ENCODE data around the gene LSM4. TPM values are rescaled to one million over a fixed set of nuclear protein-coding genes. Genes with fewer than 3 reads are reported as not detected.
A peak's percentile ranks its signal among the peaks of the same experiment; 100 is the strongest.

LSM4 gene
- total and polyA plus RNA-seq, 2 of the 13 experiments (the other 11 are each of a cell fraction or from before 2014, with no cell fraction given), result 65.8 to 166 TPM

- TF ChIP-seq CREB1 (IDR thresholded peaks at IDR 0.05), result no peak
- peak; percentile 72 for TF ChIP-seq CREB1 (CRISPR knock-in tag; IDR thresholded peaks at IDR 0.05)
- TF ChIP-seq LCORL (IDR thresholded peaks at IDR 0.05), result no peak
- peak; percentile 50 for TF ChIP-seq LCORL (CRISPR knock-in tag; IDR thresholded peaks at IDR 0.05)
- 0 out of 2 replicates have a peak, but pooled peaks have one; percentile 22 for TF ChIP-seq ARID5B (CRISPR knock-in tag; IDR thresholded peaks at IDR 0.05)
- no peak for TF ChIP-seq SUZ12 (IDR thresholded peaks at IDR 0.05; ENCODE audit: low read depth, low read length)
- no peak for TF ChIP-seq ZNF180 (CRISPR knock-in tag; IDR thresholded peaks at IDR 0.05; ENCODE audit: borderline replicate concordance, low read depth)
- TF ChIP-seq ZNF138 (CRISPR knock-in tag; IDR thresholded peaks at IDR 0.05; ENCODE audit: low read depth), result no peak
- no peak for TF ChIP-seq ZKSCAN5 (CRISPR knock-in tag; IDR thresholded peaks at IDR 0.05)
- TF ChIP-seq ZNF275 (CRISPR knock-in tag; IDR thresholded peaks at IDR 0.05; ENCODE audit: borderline replicate concordance), result no peak
- TF ChIP-seq SMAD3 (CRISPR knock-in tag; IDR thresholded peaks at IDR 0.05), result 0 out of 2 replicates have a peak, but pooled peaks have one; percentile 3
- TF ChIP-seq, protein P1, sequence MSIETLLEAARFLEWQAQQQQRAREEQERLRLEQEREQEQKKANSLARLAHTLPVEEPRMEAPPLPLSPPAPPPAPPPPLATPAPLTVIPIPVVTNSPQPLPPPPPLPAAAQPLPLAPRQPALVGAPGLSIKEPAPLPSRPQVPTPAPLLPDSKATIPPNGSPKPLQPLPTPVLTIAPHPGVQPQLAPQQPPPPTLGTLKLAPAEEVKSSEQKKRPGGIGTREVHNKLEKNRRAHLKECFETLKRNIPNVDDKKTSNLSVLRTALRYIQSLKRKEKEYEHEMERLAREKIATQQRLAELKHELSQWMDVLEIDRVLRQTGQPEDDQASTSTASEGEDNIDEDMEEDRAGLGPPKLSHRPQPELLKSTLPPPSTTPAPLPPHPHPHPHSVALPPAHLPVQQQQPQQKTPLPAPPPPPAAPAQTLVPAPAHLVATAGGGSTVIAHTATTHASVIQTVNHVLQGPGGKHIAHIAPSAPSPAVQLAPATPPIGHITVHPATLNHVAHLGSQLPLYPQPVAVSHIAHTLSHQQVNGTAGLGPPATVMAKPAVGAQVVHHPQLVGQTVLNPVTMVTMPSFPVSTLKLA (IDR thresholded peaks at IDR 0.05), result no peak
- TF ChIP-seq TSC22D2 (CRISPR knock-in tag; IDR thresholded peaks at IDR 0.05; ENCODE audit: borderline replicate concordance), result peak; percentile 81; the same call in 1 of the 2 replicates
- no peak for TF ChIP-seq HMGA1 (CRISPR knock-in tag; conservative IDR thresholded peaks at IDR 0.05)
- TF ChIP-seq ZNF597 (CRISPR knock-in tag; IDR thresholded peaks at IDR 0.05), result no peak
- peak; percentile 81 for TF ChIP-seq RBFOX2 (IDR thresholded peaks at IDR 0.05; ENCODE audit: low read depth, low read length)
- no peak for TF ChIP-seq CBFB (CRISPR knock-in tag; IDR thresholded peaks at IDR 0.05)
- no peak for TF ChIP-seq HOXA9 (CRISPR knock-in tag; IDR thresholded peaks at IDR 0.05; ENCODE audit: borderline replicate concordance)
- TF ChIP-seq WIZ (CRISPR knock-in tag; IDR thresholded peaks at IDR 0.05), result no peak
- TF ChIP-seq SIN3A (IDR thresholded peaks at IDR 0.05; ENCODE audit: borderline replicate concordance, low read depth, low read length), result peak; percentile 45; the same call in 1 of the 2 replicates
- no peak for TF ChIP-seq NFKB2 (CRISPR knock-in tag; IDR thresholded peaks at IDR 0.05; ENCODE audit: borderline replicate concordance)
- TF ChIP-seq TBX3 (IDR thresholded peaks at IDR 0.05; ENCODE audit: borderline replicate concordance), result no peak
- TF ChIP-seq EED (CRISPR knock-in tag; IDR thresholded peaks at IDR 0.05), result no peak
- no peak for TF ChIP-seq ZNF766 (CRISPR knock-in tag; IDR thresholded peaks at IDR 0.05; ENCODE audit: borderline replicate concordance)
Measured at GRCh38 chr19:18279516-18280246, 43.2 kb downstream of the LSM4 start (continued).
